Measurements from ENCODE around the gene EZR. TPM values are rescaled to one million over a fixed set of nuclear protein-coding genes. Genes with fewer than 3 reads are reported as not detected.

EZR gene
- total RNA-seq, 1 donor from 2014 or later, result 205 TPM

DNA sequence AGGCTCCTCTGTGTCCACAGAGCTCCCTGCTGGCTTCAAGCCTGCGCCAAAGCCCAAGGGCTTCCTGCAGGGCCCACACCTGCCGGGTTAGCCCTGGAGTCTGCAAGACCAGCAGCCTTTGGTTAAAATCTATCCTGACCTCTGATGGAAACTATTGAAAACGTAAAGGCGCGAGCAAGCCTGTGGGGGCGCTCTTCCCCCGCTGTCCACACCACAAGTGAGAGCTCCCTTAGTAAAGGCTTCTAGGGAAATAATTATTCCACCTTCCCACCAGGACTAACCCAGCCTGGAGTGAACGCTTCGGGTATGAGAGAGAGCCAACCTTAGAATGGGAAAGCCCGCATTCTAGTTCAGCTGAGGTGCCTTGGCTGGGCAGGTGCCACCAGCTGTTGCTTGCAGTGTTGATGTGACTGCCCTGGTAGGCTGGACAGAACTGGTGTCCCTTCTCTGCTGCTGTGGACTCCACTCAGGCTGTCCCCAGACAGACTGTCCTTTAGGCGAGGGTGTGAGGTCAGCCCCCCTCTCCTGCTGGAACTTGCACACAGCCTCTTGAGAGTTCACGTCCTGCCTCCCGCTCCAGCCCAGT is 100.6 kb downstream of the EZR start:
- Mint-ChIP-seq H3K27ac (no peak overlapping the region), H3K36me3 (ENCODE audit: low read depth) (peaks cover 68% of the 10 kb centered on the region), H3K27me3 (ENCODE audit: insufficient read depth) (peaks cover 2% of the 10 kb centered on the region), H3K4me1 (ENCODE audit: low read depth) (peaks cover 69% of the 10 kb centered on the region), H3K9me3 (no peaks in the 10 kb centered on the region), H3K4me3 (no peak overlapping the region)
- DNase-seq (ENCODE audit: low spot score), result no peak
- intact Hi-C loops (cut with micrococcal nuclease), result no loop called here

DNA sequence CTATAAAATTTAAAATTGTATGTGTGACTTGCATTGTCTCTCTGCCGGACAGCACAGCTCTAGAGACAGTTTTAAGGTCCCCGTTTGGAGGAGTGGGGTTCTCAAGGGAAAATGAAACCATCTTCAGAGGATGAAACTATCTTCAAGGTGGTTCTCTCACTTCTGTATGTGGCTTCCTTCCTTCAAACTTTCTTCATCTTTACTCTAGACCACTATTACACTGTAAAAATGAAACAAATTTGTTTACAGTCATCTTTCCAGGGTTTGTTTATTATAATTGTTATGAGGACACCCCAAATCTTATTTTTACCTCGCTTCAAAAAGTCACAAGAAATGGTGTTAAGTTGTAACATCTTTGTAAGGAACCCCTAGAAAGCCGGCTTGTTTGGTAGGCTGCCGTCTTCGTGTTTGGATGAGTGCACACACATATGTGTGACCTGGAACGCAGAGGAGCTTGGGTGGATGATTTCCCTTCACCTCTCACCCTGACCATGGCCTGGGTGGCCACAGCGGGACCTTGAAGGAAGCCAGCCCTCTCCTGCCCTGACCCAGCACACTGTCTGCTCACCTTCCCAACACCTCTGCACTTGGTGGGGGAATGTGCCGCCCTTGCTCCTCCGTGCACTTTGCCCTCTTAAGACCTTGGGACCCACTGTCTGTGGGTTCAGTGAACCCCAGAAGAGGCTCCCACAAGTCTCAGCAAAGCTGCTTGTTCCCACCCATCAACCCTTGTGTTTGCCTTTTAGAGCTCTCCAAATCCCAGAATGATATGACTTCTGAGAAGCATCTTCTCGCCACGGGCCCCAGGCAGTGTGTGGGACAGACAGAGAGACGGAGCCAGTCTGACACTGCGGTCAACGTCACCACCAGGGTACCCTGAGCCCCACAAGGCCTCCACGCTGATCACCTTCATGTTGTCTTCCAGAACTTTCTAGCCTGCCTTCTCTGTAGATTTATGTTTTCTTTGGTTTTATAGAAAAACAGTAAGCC is 101.5 kb downstream of the EZR start:
- Mint-ChIP-seq H3K27ac (peak overlapping the region; percentile 59), H3K27me3 (ENCODE audit: insufficient read depth) (peaks cover 2% of the 10 kb centered on the region), H3K9me3 (no peaks in the 10 kb centered on the region), H3K36me3 (ENCODE audit: low read depth) (peaks cover 73% of the 10 kb centered on the region), H3K4me1 (ENCODE audit: low read depth) (peaks cover 76% of the 10 kb centered on the region), H3K4me3 (peak overlapping the region; percentile 50)
- intact Hi-C loops (cut with micrococcal nuclease), result no loop called here
- no peak for DNase-seq (ENCODE audit: low spot score)

Other genes starting within 250 kb of the EZR start
- 103 and 105 TPM in 2 replicates for gene DYNLT1, start 174.6 kb downstream of the EZR start, total RNA-seq
- 123 and 139 TPM in 2 replicates for gene SYTL3, start 169.3 kb downstream of the EZR start, total RNA-seq
- 3.8 and 4.2 TPM in 2 replicates for gene RSPH3, start 180.8 kb upstream of the EZR start, total RNA-seq
- gene TAGAP, start 225.6 kb upstream of the EZR start, total RNA-seq, result 245 and 250 TPM in 2 replicates